ENCODE results near the gene MT1E.
"Not testable (repeated sequence)": the region's sequence is repeated elsewhere in the genome, so short reads cannot be mapped to it uniquely, and the experiment has no call there.

Gene MT1E

DNA sequence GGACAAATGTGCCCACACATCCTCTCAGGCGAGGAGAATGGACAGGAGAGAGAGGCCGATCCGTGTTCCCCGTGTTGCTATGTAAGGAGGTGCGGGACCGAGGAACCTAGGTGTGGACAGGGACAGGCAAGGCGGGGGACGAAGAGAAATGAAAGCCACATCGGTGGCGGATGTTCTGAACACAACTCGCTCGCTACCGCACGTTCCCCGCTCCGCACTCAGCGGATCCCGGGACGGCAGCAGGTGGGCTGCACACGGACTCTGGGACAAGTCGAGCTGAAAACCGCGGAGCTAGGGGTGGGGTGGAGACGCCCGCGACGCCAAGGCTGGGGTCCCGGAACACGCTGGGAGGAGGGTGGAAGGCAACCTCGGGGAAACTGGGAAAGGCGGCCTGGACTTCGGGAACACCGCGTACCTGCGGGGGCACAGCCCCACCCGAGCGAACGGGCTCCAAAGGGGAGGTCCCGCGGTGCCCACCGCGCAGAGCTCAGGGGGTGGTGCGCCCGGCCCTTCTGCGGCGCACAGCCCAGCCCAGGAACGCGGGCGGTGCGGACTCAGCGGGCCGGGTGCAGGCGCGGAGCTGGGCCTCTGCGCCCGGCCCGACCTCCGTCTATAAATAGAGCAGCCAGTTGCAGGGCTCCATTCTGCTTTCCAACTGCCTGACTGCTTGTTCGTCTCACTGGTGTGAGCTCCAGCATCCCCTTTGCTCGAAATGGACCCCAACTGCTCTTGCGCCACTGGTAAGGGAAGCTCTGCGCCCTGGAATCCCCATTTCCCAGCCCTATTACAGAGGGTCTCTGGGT is at the start of gene MT1E:
Gene MT1E (plus strand): TSS at position 642 of the 803 bp plus-strand sequence. CDS start 71 bp downstream, at position 713.
- DNase-seq = peak; percentile 75

DNA sequence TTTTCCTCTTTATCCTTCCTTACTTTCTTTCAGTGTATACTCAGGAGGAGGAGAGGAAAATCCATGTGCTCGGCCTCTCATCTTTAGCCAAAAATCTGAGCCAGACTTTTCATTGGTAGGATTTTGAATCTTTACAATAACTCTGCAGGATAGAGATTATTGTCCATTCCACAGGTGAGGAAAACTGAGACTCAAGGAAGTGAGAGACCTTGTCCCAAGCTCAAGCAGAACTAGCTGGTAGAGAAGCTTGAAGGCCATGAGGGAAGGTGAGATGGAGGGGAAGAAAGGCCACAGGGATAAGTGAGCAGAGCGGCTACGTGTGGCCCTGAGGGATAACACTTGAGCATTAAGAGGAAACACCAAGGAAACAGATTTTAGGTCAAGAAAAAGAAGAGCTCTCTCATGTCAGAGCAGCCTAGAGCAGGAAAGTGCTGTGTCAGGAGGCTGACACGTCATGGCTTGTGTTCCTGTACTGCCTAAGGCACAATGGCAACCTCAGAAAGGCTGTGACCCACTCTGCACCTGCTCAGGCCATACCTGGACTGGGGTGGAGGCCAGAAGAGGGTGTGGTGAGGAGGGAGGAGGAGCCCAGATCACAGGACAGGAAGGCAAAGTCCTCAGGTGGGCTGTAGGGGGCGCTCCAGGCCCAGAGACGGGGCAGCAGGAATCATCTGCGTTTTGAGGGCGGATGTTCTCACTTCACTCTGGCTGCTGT is 48.8 kb upstream of the MT1E start:
- DNase-seq = peak; percentile 88

DNA sequence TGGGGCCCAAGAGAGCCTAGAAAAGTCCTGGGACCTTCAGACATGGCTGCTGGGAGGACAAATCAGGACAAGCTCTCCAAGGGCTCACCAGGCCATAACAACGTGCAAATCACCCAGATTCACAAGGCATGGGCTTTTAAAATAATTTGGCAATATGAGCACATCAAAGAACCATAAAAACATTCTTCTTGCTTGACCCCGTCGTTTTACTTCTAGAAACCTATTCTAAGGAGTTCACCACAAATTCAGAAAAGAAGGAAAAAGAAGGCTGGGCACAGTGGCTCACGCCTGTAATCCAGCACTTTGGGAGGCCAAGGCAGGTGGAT is 48.3 kb upstream of the MT1E start:
- no peak for DNase-seq

DNA sequence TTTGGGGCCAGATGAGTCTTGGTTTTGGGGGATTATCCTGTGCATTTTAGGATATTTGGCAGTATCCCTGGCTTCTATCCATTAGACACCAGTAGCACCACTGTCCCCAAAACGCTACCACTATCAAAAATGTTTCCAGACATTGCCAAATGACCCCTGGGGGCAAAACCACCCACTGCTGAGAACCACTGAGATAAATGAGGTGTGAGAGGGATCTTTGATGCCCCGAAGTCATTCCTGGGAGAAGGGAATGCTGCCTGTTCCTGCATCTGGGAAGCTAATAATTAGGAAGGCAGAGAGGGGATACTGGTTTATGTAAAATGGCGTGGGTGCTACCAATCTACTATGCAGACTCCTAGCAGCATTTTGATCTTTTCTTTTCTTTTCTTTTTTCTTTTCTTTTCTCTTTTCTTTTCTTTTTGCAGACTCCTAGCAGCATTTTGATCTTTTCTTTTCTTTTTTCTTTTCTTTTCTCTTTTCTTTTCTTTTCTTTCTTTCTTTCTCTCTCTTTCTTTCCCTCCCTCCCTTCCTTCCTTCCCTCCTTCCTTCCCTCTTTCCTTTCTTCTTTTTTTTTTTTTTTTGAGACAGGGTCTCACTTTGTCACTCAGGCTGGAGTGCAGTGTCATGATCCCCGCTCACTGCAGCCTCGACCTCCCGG is 45.1 kb upstream of the MT1E start:
- no peak for DNase-seq

DNA sequence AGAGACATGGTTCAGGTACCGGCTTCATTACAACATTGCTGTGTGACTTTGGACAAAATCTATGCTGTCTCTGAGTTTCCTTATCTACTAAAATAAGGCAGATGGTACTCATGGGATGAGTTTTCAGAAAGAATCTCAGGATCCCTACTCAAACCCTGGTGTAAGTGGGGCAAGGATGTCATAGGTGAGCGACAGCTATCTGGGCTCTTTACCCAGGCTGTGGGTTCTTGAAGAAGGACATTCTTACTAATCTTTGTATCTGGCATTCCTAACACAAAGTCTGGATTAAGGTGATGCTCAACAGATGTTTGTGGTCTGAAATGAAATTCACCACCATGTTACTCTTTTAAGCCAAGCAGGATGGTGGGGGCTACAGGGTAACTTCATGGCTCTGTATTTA is 42.7 kb upstream of the MT1E start:
- DNase-seq = not testable (repeated sequence)

DNA sequence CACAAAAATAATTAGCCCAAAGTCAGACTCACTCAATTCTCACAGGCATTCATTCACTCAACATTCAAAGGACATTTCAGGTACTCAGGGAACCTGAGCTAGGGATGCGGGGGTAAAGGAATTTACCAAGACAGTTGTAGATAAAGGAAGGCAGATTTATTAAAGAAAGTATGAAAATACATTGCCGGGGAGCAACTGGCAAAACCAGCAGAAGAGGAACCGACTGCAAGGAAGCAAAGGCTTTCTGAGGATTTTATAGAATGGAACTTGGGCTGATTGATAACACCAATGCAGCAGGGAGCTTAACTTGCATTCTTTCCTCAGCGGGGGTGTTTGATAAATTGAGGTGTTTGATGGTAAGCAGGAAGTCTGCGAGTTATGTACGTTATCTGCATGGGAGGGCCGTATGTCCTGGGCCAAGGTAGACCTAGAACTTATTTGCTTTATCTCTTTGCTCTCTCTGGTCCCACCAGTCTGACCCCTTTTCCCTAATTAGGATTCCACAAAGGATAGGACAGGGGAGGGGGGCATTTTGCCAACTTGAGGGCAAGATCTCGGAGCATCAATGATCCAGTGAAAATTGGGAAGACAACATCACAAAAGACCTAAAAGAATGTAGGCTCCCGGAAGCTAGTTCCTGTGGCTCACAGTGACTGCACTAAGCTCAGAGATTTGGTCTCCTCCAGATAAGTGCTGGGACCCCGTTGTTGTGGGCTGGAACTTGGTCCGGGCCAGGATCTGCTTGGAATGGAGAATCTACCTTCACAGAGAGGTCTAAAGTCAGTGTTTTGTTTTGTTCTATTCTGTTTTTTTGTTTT is 42.0 kb upstream of the MT1E start:
- no peak for DNase-seq

DNA sequence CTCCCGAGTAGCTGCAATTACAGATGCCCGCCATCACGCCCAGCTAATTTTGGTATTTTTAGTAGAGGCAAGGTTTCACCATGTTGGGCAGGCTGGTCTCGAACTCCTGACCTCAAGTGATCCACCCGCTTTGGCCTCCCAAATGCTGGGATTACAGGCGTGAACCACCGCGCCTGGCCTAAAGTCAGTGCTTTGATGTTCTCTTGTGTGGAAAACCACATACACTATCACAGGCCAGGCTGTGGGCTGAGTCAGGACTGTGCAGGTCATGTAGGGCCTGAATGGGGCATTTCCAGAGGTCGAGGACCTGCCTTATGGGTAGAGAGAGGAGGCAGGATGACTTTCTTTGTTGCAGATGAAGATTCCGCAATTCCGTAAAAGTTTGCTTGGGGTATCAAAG is 41.3 kb upstream of the MT1E start:
- DNase-seq = no peak

DNA sequence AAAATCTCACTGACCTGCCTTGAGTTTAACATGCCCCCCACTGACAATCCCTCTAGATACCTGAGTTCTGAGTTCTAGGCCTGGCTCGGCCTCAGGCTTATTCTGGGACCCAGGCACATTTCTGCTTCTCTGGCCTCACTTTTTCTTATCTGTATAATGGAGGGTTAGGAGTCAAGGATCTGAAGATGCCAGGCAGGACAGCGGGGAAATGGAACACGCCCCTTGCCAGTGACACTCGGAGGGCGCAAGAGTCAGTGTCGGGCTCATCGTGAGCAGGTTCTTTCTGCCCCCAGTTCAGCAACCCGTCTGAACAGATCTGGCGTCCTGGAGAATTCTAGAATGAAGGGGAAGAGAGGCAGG is 36.8 kb upstream of the MT1E start:
- DNase-seq = no peak

DNA sequence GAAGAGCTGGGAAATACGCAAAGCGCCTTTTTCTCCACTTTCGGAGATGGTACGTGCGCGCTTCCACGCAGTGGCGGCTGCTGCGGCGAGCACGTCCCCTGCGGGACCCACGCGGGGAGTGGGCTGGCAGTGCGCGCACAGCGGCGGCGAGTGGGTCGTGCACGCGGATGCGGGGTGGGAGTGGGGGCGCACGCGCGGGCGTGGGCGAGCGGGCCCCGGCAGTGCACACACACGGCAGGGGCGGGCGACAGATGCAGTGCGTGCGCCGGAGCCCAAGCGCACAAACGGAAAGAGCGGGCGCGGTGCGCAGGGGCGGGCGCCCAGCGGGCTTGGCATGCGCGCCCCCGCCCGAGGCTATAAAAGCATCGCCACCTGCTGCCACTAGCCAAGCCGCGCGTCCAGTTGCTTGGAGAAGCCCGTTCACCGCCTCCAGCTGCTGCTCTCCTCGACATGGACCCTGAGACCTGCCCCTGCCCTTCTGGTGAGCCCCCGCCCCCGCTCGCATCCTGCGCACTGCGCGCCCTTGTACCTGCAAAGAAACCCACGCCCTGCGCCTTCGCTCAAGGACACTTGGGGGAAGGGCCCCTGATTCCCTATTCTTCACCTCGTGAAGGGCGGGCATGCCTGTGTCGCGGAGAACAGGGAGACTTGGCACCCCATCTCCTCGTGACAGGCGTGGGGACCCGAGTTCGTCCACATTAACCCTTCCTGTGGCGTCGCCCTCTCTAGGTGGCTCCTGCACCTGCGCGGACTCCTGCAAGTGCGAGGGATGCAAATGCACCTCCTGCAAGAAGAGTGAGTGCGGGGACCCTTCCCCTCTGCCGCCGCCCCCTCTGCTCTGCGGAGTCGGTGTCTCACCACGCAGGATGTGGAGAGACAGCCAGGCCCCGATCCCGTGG is 36.2 kb upstream of the MT1E start, which contains the start of gene MT3:
Gene MT3 (plus strand): TSS at position 388 of the 899 bp plus-strand sequence. CDS start 63 bp downstream, at position 451.
- peak; percentile 49 for DNase-seq

DNA sequence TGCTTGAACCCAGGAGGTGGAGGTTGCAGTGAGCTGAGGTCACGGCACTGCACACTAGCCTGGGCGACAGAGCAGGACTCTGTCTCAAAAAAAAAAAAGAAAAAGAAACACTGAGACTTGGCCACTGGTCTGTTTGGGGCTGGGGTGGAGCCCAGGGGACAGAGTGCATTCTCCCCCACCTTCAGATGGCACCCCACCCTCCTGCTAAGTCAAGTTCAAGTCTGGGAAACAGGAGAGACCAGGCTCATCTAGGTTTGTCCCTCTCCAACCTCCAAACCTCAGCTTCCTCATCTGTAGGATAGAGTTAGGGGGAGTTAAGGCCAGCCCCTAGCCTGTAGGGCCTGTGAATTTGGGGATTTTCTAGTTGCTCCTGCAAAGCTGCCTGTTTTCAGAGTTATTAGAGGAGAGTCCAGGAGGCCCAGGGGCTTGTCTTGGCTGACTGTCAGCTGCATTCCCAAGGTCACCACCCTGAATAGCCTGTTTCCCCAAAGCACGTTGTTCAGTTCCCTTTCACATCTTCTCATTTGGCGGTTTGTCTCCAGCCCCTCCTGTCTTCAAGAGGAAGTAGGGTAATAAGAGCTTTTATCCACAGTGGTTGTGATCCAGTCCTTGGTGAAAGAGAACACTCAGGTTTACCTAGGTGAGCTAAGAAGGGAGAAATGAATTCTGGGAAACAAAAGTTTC is 34.1 kb upstream of the MT1E start:
- DNase-seq = no peak

DNA sequence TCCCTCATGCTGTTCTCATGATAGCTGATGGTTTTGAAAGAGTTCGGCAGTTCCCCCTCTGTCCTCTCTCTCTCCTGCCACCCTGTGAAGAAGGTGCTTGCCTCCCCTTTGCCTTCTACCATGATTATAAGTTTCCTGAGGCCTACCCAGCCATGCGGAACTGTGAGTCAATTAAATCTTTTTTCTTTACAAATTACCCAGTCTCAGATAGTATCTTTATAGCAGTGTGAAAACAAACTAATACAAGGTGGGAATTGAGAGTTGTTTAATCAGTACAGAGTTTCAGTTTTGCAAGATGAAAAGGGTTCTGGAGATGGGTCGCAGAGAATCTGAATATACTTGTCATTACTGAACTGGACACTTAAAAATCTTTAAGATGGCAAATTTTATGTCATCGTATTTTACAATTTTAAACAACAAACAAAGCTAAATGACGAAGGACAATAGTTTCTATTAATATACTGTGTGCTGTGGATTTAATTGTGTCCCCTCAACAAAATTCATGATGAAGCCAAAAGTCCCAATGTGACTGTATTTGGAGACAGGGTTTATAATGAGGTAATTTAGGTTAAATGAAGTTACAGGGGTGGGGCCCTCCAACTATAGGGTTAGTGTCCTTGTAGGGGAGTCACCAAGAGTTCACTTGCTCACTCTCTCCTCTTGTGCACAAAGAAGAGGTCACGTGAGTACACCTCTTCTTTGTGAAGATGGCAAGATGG is 31.8 kb upstream of the MT1E start:
- DNase-seq = no peak

DNA sequence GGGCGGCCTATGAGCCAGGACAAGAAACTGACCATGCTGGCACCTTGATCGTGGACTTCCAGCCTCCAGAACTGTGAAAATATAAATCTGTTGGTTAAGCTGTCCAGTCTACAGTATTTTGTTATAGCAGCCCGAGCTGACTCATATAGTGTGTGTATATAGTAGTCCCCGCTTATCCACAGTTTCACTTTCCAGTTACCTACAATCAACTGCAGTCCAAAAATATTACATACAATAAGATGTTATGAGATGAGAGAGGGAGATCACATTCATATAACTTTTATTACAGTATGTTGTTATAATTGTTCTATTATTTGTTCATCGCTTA is 31.3 kb upstream of the MT1E start:
- no peak for DNase-seq

DNA sequence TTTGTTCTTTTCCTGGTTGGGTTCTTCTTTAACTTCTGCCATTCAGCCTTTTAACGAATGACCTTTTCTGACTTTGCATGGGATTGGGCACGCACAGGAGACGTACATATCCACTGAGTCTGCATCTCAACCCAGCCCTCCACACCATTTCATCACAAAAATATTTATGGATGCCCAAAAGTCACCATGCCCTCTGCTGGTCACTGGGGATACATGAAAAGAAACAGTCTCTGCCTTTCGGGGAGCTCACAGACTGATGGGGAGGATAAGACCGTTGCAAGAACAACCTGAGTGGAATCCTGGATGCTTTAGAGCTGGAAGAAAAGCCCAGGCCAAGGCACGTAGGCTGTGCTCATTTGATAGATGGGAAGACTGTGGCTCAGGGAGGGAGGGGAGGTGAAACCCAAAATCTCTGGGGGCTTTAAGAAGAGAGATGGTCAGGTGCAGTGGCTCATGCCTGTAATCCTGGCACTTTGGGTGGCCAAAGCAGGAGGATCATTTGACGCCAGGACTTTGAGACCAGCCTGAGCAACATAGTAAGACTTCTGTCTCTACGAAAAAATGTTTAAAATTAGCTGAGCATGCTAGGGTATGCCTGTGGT is 25.1 kb upstream of the MT1E start:
- DNase-seq = no peak

DNA sequence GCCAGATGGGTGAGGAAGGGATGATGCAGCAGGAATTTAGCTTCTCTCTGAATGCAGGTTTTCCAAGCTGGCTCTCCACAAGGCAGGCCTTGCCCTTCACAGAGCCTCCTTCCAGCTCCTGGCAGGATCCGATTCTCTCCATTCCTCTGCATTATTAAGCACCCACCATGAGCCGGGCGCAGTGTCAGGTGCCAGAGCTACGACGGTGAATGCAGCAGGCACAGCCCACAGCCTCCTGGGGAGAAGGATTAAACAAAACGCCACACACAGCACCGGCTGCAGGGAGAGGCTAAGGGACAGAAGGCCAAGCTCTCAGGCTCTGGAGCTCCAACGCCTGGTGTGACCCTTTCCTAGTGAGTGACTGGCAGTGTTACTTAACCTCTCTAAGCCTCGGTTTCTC is 24.3 kb upstream of the MT1E start:
- DNase-seq = no peak

DNA sequence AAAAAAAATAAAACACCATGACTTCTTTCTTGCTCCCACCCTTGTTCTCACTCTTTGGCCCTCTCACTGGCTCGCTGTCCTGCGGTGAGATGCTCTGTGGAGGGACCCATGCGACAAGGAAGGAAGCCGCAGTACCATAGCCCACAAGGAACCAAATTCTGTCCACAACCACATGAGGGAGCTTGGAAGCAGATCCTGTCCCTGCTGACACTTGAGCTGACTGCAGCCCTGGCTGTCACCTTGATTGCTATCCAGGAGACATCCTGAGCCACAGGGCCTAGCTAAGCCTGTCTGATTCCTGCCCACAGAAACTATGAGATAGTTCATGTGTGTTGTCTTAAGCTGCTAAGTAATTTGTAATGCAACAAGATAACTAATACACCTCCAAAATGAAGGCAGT is 22.0 kb upstream of the MT1E start:
- no peak for DNase-seq

DNA sequence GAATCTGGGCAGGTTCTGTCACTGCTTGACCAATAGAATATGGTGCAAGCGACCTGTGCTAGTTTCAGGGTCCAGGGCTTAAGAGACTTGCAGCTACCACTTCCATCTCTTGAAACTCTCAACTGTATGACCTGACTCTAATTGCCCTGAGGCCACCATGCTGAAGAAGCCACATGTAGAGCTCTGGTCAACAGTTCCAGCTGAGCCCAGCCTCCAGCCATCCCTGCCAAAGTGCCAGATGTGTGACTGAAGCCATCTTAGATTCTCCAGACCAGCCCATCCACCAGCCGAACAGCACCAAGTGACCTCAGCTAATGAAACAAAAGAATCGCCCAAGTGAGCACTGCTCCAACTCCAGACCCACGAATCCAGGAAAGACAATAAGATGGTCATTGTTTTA is 20.6 kb upstream of the MT1E start:
- no peak for DNase-seq

DNA sequence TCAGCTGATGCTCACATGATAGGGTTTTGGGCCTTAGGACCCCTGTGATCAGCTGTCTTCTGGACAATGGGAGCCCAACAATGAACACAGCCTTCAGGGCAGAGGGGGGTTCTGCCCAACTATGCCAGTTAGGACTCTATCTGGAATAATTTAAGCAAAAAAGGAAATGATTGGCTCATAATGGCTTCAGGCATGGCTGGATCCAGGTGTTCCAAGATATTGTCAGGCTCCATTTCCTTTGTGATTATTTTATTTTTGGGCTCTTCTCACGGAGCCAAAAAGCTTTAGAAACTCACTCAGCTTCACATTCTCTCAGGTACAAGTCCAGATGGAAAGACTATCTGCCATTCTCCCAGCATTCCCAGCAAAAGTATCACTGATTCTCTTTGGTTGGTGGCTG is 20.1 kb upstream of the MT1E start:
- DNase-seq = no peak

DNA sequence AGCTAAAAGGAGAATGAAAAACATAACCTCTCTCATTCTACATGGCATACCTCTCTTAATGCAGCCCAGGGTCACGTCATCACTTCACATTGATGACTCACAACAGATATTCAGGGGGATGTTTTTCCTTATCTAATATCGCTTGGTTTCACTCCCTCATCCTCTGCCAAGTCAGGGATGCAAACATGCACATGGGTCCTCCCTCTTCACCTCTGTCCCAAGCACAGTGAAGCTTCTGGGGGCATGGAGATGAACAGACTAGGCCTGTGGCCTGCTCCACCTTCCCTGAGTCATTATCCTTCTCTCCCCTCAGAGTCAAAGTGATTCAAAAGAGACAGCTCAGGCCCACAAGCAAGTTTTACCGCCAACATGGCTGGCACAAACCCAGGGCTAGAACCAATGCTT is 19.5 kb upstream of the MT1E start:
- DNase-seq = no peak

DNA sequence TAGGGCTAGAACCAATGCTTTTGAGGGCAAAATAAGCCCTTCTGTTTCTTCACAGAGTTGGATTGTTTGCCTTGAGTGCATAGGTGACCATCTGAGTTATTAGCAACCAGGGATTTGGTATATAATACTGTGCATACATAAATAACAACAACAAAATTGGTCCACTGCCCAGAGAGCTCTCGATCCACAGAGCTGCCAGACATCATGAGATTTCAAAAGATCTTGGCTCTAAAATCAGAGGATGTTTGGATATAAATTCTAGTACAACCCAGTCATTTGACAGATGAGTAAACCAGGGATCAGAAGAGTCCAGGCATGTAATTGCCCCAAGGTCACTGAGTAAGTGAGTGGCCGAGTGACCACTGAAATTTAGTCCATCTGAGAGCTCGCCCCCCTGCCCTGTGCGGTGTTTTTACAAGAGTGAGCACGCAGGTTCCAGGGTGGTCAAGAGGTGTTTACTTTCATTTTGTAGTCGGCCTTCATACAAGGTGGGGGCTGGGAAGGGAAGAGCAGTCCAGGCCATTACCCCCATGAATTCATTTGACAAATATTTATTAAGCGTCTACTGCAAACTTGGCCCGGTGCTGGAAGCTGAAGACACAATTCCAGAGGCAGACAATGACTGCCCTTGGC is 19.0 kb upstream of the MT1E start:
- no peak for DNase-seq

DNA sequence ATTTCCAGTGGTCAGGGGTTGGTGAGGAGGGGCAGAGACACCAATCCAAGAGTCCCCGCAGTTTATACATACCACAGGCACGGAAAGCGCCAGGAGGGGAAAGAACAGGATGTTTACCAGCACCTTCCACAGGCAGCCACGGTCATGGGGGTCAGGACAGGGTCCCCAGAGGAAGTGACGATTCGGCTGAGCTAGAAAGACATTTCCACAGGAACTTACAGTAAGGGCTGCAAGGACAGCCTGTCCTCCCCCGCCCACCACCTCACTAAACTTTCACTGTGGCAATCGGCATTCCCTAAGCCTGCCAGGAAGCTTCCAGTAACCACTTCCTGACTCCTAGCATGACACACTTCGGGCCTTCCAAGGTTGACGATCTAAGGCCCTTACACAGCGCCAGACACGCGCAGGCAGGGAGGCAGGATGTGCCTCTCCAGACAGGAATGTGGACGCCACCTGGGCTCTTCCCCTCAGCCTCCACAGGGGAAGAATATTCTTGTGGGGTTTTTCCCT is 18.4 kb upstream of the MT1E start:
- DNase-seq = no peak
